A673 (cell line): Measurements from ENCODE around the gene ERC1.

ENCODE experiments used
- EZH2 ChIP-seq: fragments of 200-600 bp; sonication (generic); IDR thresholded peaks from 2 replicates; pipeline ENCODE4 v1.6.1; 2017; ENCODE audit warnings: borderline replicate concordance, low read depth, mild to moderate bottlenecking, mixed read lengths, antibody characterized with exemption, low read length; ENCODE audit not compliant: poor library complexity, severe bottlenecking
- TF ChIP-seq, protein P1 (sequence below): fragments of 300-800, 200-600 bp; sonication (generic); conservative IDR thresholded peaks from 2 replicates; pipeline ENCODE4 v1.5.1; 2017; ENCODE audit warnings: low read depth, mild to moderate bottlenecking, antibody characterized with exemption, low read length, moderate library complexity, mixed read lengths

GRCh38 chr12:1435044-1435443 lies 444.0 kb downstream of the ERC1 start:
- TF ChIP-seq, protein P1, sequence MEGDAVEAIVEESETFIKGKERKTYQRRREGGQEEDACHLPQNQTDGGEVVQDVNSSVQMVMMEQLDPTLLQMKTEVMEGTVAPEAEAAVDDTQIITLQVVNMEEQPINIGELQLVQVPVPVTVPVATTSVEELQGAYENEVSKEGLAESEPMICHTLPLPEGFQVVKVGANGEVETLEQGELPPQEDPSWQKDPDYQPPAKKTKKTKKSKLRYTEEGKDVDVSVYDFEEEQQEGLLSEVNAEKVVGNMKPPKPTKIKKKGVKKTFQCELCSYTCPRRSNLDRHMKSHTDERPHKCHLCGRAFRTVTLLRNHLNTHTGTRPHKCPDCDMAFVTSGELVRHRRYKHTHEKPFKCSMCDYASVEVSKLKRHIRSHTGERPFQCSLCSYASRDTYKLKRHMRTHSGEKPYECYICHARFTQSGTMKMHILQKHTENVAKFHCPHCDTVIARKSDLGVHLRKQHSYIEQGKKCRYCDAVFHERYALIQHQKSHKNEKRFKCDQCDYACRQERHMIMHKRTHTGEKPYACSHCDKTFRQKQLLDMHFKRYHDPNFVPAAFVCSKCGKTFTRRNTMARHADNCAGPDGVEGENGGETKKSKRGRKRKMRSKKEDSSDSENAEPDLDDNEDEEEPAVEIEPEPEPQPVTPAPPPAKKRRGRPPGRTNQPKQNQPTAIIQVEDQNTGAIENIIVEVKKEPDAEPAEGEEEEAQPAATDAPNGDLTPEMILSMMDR: no peak
- TF ChIP-seq EZH2: no peak
